H1 (cell line): Measurements from ENCODE around the gene CELSR1. TPM values are rescaled to one million over a fixed set of nuclear protein-coding genes. Genes with fewer than 3 reads are reported as not detected.

ENCODE experiments used
- CTCF ChIA-PET: fragments of 300-600 bp; sonication (Branson Sonifier 250); formaldehyde crosslinking; loops from one replicate; lab custom pipeline; 2021; ENCODE audit not compliant: partially characterized antibody; lab: Charles Lee
- POLR2A ChIA-PET: fragments of 300-600 bp; sonication (Branson Sonifier 250); formaldehyde crosslinking; loops from one replicate; lab custom pipeline; 2021; ENCODE audit warnings: inconsistent platforms; ENCODE audit not compliant: partially characterized antibody; lab: Charles Lee
- DNase-seq, 2 experiments: peaks; one replicate each; pipeline versions ENCODE4 v3.0.0 to v3.0.0-alpha.2; 2010 to 2022; ENCODE audit warnings: low spot score in 2 of 2, low read depth in 1 of 2, mixed read lengths in 1 of 2
- FAIRE-seq: peaks from 2 replicates; lab custom pipeline; 2011; peaks lifted over from hg19 to GRCh38; lab: Jason Lieb, UNC
- H2AFZ ChIP-seq: 2 replicates; pipeline ENCODE4 v1.8.1; 2012; ENCODE audit warnings: low read length, inconsistent platforms
- H2AK5ac ChIP-seq: 2 replicates; pipeline ENCODE4 v1.6.1; 2013; ENCODE audit warnings: low read depth, low read length
- H2BK120ac ChIP-seq: replicated peaks from 2 replicates; pipeline ENCODE3; 2013; ENCODE audit warnings: low read depth, low read length, inconsistent platforms
- H2BK12ac ChIP-seq: 2 replicates; pipeline ENCODE4 v1.6.1; 2013; ENCODE audit warnings: low read depth, low read length
- H2BK15ac ChIP-seq: 2 replicates; pipeline ENCODE4 v1.6.1; 2013; ENCODE audit warnings: low read length
- H2BK20ac ChIP-seq: 2 replicates; pipeline ENCODE4 v1.6.1; 2013; ENCODE audit warnings: low read length
- H2BK5ac ChIP-seq: 2 replicates; pipeline ENCODE4 v1.6.1; 2013; ENCODE audit warnings: low read depth, low read length
- H3K14ac ChIP-seq: 2 replicates; pipeline ENCODE4 v1.6.1; 2013; ENCODE audit warnings: inconsistent platforms; ENCODE audit not compliant: insufficient read length
- H3K18ac ChIP-seq: 2 replicates; pipeline ENCODE4 v1.6.1; 2013; ENCODE audit warnings: low read length; ENCODE audit errors: extremely low read depth
- H3K23ac ChIP-seq: 2 replicates; pipeline ENCODE4 v1.6.1; 2013; ENCODE audit warnings: inconsistent platforms; ENCODE audit not compliant: insufficient read length
- H3K23me2 ChIP-seq: 2 replicates; pipeline ENCODE4 v1.6.1; 2013; ENCODE audit warnings: low read depth, low read length
- H3K27ac ChIP-seq: 2 replicates; pipeline ENCODE4 v1.6.1; 2011; ENCODE audit warnings: low read depth, low read length, inconsistent platforms
- H3K27me3 ChIP-seq, 4 experiments: replicated peaks in 1 of 4; 1 replicate in 1 of 4; 2 replicates in 3 of 4; pipeline versions ENCODE4 v1.6.1 to v1.8.1; 2011 to 2013; ENCODE audit warnings: low read length in 3 of 4, mild to moderate bottlenecking in 3 of 4, inconsistent platforms in 2 of 4, mixed read lengths in 2 of 4, moderate library complexity in 1 of 4; ENCODE audit not compliant: control insufficient read depth in 3 of 4, insufficient read depth in 3 of 4; ENCODE audit errors: extremely low read depth in 1 of 4
- H3K36me3 ChIP-seq, 4 experiments: 2 replicates each; pipeline versions ENCODE4 v1.6.1 to v1.8.1; 2011 to 2013; ENCODE audit warnings: mild to moderate bottlenecking in 4 of 4, low read length in 3 of 4, moderate library complexity in 2 of 4, control low read depth in 1 of 4, inconsistent platforms in 1 of 4; ENCODE audit not compliant: insufficient read depth in 4 of 4, control insufficient read depth in 2 of 4
- H3K4ac ChIP-seq: replicated peaks from 2 replicates; pipeline ENCODE3; 2013; ENCODE audit warnings: low read length, low read depth, mixed read lengths, inconsistent platforms; ENCODE audit not compliant: insufficient read length
- H3K4me1 ChIP-seq, 4 experiments: replicated peaks in 1 of 4; 1 replicate in 1 of 4; 2 replicates in 3 of 4; pipeline versions ENCODE4 v1.6.1 to v1.8.1; 2011 to 2013; ENCODE audit warnings: low read length in 3 of 4, inconsistent platforms in 2 of 4, mixed read lengths in 1 of 4; ENCODE audit not compliant: insufficient read depth in 4 of 4, control insufficient read depth in 3 of 4
- H3K4me2 ChIP-seq, 2 experiments: 2 replicates each; pipeline versions ENCODE4 v1.6.1 to v1.8.1; 2011 to 2013; ENCODE audit warnings: low read depth in 2 of 2, low read length in 2 of 2, control low read depth in 1 of 2, inconsistent platforms in 1 of 2, mild to moderate bottlenecking in 1 of 2; ENCODE audit not compliant: insufficient read depth in 1 of 2
- H3K4me3 ChIP-seq, 4 experiments: fragments of 200-600, 300-600 bp in 1 of 4; sonication (generic), shearing (Covaris generic), sonication (Bioruptor Twin) in 1 of 4; 2 replicates each; pipeline versions ENCODE4 v1.5.1 to v1.8.1; 2011 to 2016; ENCODE audit warnings: low read length in 4 of 4, low read depth in 3 of 4, control low read depth in 2 of 4, inconsistent platforms in 2 of 4, mild to moderate bottlenecking in 2 of 4, mixed read lengths in 1 of 4, moderate library complexity in 1 of 4; ENCODE audit not compliant: insufficient read depth in 2 of 4; ENCODE audit errors: extremely low read depth in 1 of 4
- H3K56ac ChIP-seq: replicated peaks from 2 replicates; pipeline ENCODE3; 2013; ENCODE audit warnings: low read depth, mild to moderate bottlenecking, mixed read lengths, low read length, inconsistent platforms; ENCODE audit not compliant: insufficient read length
- H3K79me1 ChIP-seq: 2 replicates; pipeline ENCODE4 v1.6.1; 2013; ENCODE audit warnings: low read depth, low read length, control low read depth
- H3K79me2 ChIP-seq, 2 experiments: 2 replicates each; pipeline versions ENCODE4 v1.6.1 to v1.8.1; 2012 to 2013; ENCODE audit warnings: low read length in 2 of 2, mild to moderate bottlenecking in 2 of 2, inconsistent platforms in 1 of 2; ENCODE audit not compliant: insufficient read depth in 2 of 2, control insufficient read depth in 1 of 2
- H3K9ac ChIP-seq, 4 experiments: replicated peaks in 1 of 4; 1 replicate in 1 of 4; 2 replicates in 3 of 4; pipeline versions ENCODE4 v1.6.1 to v1.8.1; 2011 to 2013; ENCODE audit warnings: low read depth in 3 of 4, low read length in 3 of 4, control low read depth in 2 of 4, mild to moderate bottlenecking in 2 of 4, moderate library complexity in 2 of 4, inconsistent platforms in 1 of 4; ENCODE audit errors: extremely low read depth in 1 of 4
- H3K9me3 ChIP-seq, 2 experiments: 2 replicates each; pipeline versions ENCODE4 v1.6.1 to v1.8.1; 2012 to 2013; ENCODE audit warnings: mild to moderate bottlenecking in 2 of 2, moderate library complexity in 2 of 2, control low read depth in 1 of 2, inconsistent platforms in 1 of 2, low read depth in 1 of 2, low read length in 1 of 2, mixed read lengths in 1 of 2; ENCODE audit not compliant: insufficient read depth in 2 of 2
- H4K20me1 ChIP-seq, 2 experiments: replicated peaks in 1 of 2; 2 replicates each; pipeline versions ENCODE3 to v1.8.1; 2011 to 2013; ENCODE audit warnings: inconsistent platforms in 2 of 2, low read length in 2 of 2, mild to moderate bottlenecking in 1 of 2; ENCODE audit not compliant: insufficient read depth in 2 of 2, control insufficient read depth in 1 of 2
- H4K5ac ChIP-seq: 2 replicates; pipeline ENCODE4 v1.6.1; 2013; ENCODE audit warnings: low read length, low read depth, mixed read lengths, inconsistent platforms; ENCODE audit not compliant: insufficient read length
- H4K8ac ChIP-seq: 2 replicates; pipeline ENCODE4 v1.8.0; 2013; ENCODE audit warnings: mild to moderate bottlenecking, moderate library complexity, low read length, inconsistent platforms; ENCODE audit not compliant: insufficient read depth; ENCODE audit errors: extremely low read depth
- H4K91ac ChIP-seq: replicated peaks from 2 replicates; pipeline ENCODE3; 2013; ENCODE audit warnings: low read length, mixed read lengths, inconsistent platforms; ENCODE audit not compliant: insufficient read length
- CHD1 ChIP-seq: IDR thresholded peaks from 2 replicates; pipeline ENCODE4 v1.6.1; 2012; ENCODE audit warnings: low read depth, low read length, improper control_type of control experiment
- GTF2F1 ChIP-seq: IDR thresholded peaks from 2 replicates; pipeline ENCODE4 v1.6.1; 2012; ENCODE audit warnings: low read depth, low read length, improper control_type of control experiment, borderline replicate concordance
- JUN ChIP-seq: IDR thresholded peaks from 2 replicates; pipeline ENCODE4 v1.6.1; 2011; ENCODE audit warnings: low read depth, mild to moderate bottlenecking, improper control_type of control experiment, low read length
- NANOG ChIP-seq: IDR thresholded peaks from 2 replicates; pipeline ENCODE4 v1.6.1; 2011; ENCODE audit warnings: low read length, low read depth, mild to moderate bottlenecking, inconsistent platforms; ENCODE audit not compliant: insufficient read depth, poor library complexity, severe bottlenecking
- POLR2A ChIP-seq, 2 experiments: IDR thresholded peaks; 1 replicate in 1 of 2; 2 replicates in 1 of 2; pipeline ENCODE4 v1.6.1; 2011; ENCODE audit warnings: low read depth in 2 of 2, low read length in 2 of 2, mild to moderate bottlenecking in 2 of 2; ENCODE audit errors: control extremely low read depth in 1 of 2
- YY1 ChIP-seq: IDR thresholded peaks from 2 replicates; pipeline ENCODE4 v1.6.1; 2011; ENCODE audit warnings: low read depth, mild to moderate bottlenecking, low read length
- ZNF274 ChIP-seq: IDR thresholded peaks from 2 replicates; pipeline ENCODE4 v1.7.0; 2012; ENCODE audit warnings: low read length, borderline replicate concordance; ENCODE audit errors: extremely low read depth
- WGBS, 2 experiments: shearing (Covaris generic) in 1 of 2; methylation state at CpG; one replicate each; pipeline versions ENCODE4 v1.1.6 to v1.1.7; 2013 to 2015; ENCODE audit warnings: low lambda C conversion rate in 2 of 2, mixed read lengths in 2 of 2, inconsistent platforms in 1 of 2, low coverage in 1 of 2, missing lambda C conversion rate in 1 of 2; ENCODE audit not compliant: insufficient replicate concordance in 2 of 2, insufficient coverage in 1 of 2, insufficient read length in 1 of 2; ENCODE audit errors: extremely low coverage in 1 of 2, missing lambda C conversion rate in 1 of 2; 5-methylcytosine and 5-hydroxymethylcytosine counted together
- polyA plus RNA-seq, 7 experiments: library from polyadenylated mRNA; depleted of rRNA in 3 of 7; stranded (reverse) in 5 of 7; unstranded in 2 of 7; fragments of >200 nt in 5 of 7; fragments of 200-250 nt in 2 of 7; gene quantifications; 1 replicate in 5 of 7; 2 replicates in 1 of 7; 4 replicates in 1 of 7; pipeline versions ENCODE4 v1.2.1 to v1.2.3, GENCODE V29; 2011 to 2013; ENCODE audit warnings: missing spikeins in 2 of 7, mixed read lengths in 2 of 7
- total RNA-seq: library from RNA; stranded (reverse); fragmentation: NEBNext Ultra II Directional; extraction: Animal tissue kit (Norgen Biotek cat#: 25700); gene quantifications from 2 replicates; pipeline ENCODE4 v1.2.1, GENCODE V29; 2021
- TF ChIP-seq, protein P1 (sequence below): IDR thresholded peaks from 2 replicates; pipeline ENCODE4 v1.6.1; 2012; ENCODE audit warnings: inconsistent platforms

The CELSR1 gene
- total and polyA plus RNA-seq, 2 of the 8 experiments (the other 6 are each of a cell fraction or from before 2014, with no cell fraction given), result 9.0 to 12.4 TPM

DNA sequence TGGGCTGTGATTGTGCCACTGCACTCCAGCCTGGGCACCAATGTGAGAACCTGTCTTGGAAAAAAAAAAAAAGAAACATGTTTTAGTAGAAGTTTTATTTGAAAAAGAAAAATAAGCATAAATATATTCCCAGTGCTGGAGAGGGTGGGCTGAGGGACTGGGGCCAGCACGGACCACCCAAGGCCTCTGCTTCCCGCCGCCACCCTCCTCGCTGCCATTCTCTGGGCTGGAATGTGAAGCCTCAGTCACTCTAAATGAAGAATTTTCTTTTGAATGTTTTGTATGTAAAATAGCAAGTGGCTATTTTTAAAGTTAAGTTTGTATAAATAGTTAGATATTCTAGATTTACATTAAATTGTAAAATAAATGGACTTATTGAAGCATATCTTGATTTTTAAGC lies 207.0 kb downstream of the CELSR1 start:
- Histone ChIP-seq H4K20me1 (peaks cover 1 to 3% of the 10 kb centered on the region in 2 experiments), H2AFZ (no peak overlapping the region), H3K4ac (no peak overlapping the region), H2BK15ac (no peak overlapping the region), H3K27me3 (no peaks in the 10 kb centered on the region), H4K91ac (no peak overlapping the region), H2BK120ac (no peak overlapping the region), H3K23ac (no peak overlapping the region), H3K9me3 (no peaks in the 10 kb centered on the region), H3K14ac (no peak overlapping the region), H3K27ac (no peak overlapping the region), H2BK20ac (no peak overlapping the region), H3K4me2 (no peak overlapping the region), H3K9ac (no peak overlapping the region), H3K23me2 (0 out of 2 replicates have a peak, but pooled peaks cover 2% of the 10 kb centered on the region), H3K56ac (no peak overlapping the region), H3K79me1 (no peaks in the 10 kb centered on the region), H2BK12ac (no peak overlapping the region), H4K5ac (no peak overlapping the region), H4K8ac (no peak overlapping the region), H3K18ac (no peak overlapping the region), H3K36me3 (peaks cover 18 to 35% (median 26%) of the 10 kb centered on the region in 4 experiments), H2BK5ac (no peak overlapping the region), H3K79me2 (no peaks in the 10 kb centered on the region), H2AK5ac (no peak overlapping the region), H3K4me3 (no peak overlapping the region), H3K4me1 (no peaks in the 10 kb centered on the region; a peak in 1 of 7 replicates)
- WGBS, 2 experiments, result 92% methylated on average over 4 of the region's 4 CpGs; no CpG with 5 or more reads in 1 of the 2 experiments
- ChIA-PET CTCF (interaction anchor here (0.8 to 2.5 kb wide), 4 partner anchors 23 to 212 kb away, joined by 3 to 6 read pairs (median 3); no protein-coding TSS in a partner anchor), POLR2A (no interaction called here)
- FAIRE-seq, result no peak
- no peak for DNase-seq
- no peak for TF ChIP-seq NANOG
- no peak for TF ChIP-seq GTF2F1
- TF ChIP-seq POLR2A (IDR thresholded peaks at IDR 0.05; ENCODE audit: control extremely low read depth in 1 of 2, low read depth in 2 of 2, low read length in 2 of 2), result no peak
- no peak for TF ChIP-seq YY1
- TF ChIP-seq JUN, result no peak
- TF ChIP-seq ZNF274, result no peak
- TF ChIP-seq CHD1, result no peak
- TF ChIP-seq, protein P1, sequence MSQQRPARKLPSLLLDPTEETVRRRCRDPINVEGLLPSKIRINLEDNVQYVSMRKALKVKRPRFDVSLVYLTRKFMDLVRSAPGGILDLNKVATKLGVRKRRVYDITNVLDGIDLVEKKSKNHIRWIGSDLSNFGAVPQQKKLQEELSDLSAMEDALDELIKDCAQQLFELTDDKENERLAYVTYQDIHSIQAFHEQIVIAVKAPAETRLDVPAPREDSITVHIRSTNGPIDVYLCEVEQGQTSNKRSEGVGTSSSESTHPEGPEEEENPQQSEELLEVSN, result no peak
